HG03575 (cell line): Measurements from ENCODE around the gene SPACDR.
"Not testable (repeated sequence)": the region's sequence is repeated elsewhere in the genome, so short reads cannot be mapped to it uniquely, and the experiment has no call there.

ENCODE experiments used
- ATAC-seq: cut with Tn5 transposase; IDR thresholded peaks from one replicate; pipeline ENCODE4 v1.9.1; 2021; ENCODE audit not compliant: unreplicated experiment, insufficient number of reproducible peaks, low FRiP score; ENCODE audit errors: extremely low read depth

SPACDR gene

GRCh38 chr7:100441641-100442535, 22.2 kb downstream of the SPACDR start:
- ATAC-seq: no peak

- not testable (repeated sequence) for ATAC-seq
Observed at GRCh38 chr7:100439244-100439643, 24.8 kb downstream of the SPACDR start.

- ATAC-seq: not testable (repeated sequence)
Observed at GRCh38 chr7:100438731-100439130, 25.3 kb downstream of the SPACDR start.

GRCh38 chr7:100438172-100438571, 25.9 kb downstream of the SPACDR start:
- ATAC-seq: no peak

DNA sequence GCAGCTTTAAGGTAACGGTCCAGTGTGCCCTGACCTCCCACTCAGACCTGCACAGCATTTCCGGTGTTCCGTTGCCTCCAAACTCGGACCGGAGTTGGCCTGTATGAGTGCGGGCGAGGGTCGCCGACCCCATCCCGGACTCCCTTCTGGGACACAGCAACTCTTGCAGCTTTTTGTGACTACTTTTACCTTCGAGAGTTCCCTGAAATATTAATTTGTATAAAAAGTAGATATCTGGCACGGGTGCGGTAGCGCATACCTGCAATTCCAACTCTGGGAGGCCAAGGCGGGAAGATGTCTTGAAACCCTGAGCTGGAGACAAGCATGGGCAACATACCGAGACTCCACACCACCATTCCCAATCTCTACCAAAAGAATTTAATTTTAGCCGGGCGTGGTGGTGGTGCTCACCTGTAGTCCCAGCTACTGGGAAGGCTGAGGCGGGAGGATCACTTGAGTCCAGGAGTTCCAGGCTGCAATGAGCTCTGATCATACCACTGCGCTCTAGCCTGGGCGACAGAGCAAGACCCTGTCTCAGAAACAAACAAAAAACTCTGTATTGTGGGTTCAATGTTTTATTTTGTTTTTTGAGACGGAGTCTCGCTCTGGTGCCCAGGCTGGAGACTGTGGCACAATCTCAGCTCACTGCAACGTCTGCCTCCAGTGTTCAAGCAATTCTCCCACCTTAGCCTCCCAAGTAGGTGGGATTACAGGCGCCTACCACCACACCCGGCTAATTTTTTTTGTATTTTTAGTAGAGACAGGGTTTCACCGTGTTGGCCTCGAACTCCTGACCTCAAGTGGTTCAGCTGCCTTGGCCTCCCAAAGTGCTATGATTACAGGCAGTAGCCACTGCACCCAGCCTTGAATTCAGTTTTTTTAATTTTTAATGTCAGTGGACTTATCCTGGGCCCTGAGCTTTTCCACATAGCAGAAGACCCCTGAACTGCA, 26.6 kb downstream of the SPACDR start:
- ATAC-seq: no peak

- no peak for ATAC-seq
Observed at GRCh38 chr7:100435401-100436304, 28.4 kb downstream of the SPACDR start.

- no peak for ATAC-seq
Observed at GRCh38 chr7:100434297-100435144, 29.5 kb downstream of the SPACDR start.

- ATAC-seq: no peak
Observed at GRCh38 chr7:100433592-100434296, 30.3 kb downstream of the SPACDR start.

GRCh38 chr7:100433276-100433591, 30.8 kb downstream of the SPACDR start:
- ATAC-seq: no peak

GRCh38 chr7:100432621-100433275, 31.3 kb downstream of the SPACDR start:
- ATAC-seq: no peak

GRCh38 chr7:100432053-100432452, 32.0 kb downstream of the SPACDR start:
- ATAC-seq: no peak

GRCh38 chr7:100431286-100431735, 32.7 kb downstream of the SPACDR start:
- no peak for ATAC-seq

DNA sequence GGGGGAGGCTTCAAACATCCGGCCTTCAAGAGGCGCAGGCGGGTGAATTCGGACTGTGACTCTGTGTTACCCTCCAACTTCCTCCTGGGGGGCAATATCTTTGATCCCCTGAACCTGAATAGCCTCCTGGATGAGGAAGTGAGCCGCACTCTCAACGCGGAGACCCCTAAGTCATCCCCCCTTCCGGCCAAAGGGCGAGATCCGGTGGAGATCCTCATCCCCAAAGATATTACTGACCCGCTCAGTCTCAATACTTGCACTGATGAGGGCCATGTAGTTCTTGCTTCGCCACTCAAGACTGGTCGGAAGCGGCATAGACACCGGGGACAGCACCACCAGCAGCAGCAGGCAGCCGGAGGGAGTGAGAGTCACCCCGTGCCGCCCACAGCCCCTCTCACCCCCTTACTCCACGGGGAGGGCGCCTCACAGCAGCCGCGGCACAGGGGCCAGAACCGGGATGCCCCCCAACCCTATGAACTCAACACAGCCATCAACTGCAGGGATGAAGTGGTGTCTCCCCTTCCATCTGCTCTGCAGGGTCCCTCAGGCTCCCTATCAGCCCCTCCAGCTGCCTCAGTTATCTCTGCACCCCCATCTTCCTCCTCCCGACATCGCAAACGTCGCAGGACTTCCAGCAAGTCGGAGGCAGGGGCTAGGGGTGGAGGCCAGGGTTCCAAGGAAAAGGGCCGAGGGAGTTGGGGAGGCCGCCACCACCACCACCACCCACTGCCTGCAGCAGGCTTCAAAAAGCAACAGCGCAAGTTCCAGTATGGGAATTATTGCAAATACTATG, 33.4 kb downstream of the SPACDR start:
- no peak for ATAC-seq

DNA sequence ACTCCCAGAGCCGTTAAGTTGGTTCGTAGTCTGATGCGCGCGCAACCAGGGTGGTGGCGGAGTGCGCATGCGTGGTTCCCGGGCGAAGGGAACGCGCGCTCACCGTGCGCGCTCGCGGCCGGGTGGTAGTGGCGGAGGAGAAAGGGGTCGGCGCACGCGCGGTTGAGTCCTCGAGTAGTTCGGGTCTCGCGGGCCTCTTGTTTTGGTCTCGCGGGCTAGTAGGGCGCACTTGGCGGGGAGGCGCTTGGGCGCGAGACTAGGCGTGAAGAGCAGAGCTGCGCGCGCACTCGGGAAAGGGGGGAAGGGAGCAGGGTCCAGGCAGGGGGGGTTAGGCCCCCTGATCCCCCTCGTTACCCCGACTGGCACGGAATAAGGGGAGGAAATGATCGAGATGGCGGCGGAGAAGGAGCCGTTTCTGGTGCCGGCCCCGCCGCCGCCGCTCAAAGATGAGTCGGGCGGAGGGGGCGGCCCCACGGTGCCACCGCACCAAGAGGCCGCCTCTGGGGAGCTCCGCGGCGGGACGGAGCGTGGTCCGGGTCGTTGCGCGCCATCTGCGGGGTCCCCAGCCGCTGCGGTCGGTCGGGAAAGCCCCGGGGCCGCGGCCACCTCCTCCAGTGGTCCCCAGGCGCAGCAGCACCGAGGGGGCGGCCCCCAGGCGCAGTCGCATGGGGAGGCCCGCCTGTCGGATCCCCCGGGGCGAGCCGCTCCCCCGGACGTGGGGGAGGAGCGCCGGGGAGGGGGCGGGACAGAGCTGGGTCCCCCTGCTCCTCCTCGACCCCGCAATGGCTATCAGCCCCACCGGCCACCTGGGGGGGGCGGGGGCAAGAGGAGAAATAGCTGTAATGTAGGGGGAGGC, 34.2 kb downstream of the SPACDR start, which contains the start of gene MEPCE:
Gene MEPCE (plus strand): TSS at position 195 of the 856 bp plus-strand sequence. CDS start 188 bp downstream, at position 383.
- ATAC-seq: no peak

DNA sequence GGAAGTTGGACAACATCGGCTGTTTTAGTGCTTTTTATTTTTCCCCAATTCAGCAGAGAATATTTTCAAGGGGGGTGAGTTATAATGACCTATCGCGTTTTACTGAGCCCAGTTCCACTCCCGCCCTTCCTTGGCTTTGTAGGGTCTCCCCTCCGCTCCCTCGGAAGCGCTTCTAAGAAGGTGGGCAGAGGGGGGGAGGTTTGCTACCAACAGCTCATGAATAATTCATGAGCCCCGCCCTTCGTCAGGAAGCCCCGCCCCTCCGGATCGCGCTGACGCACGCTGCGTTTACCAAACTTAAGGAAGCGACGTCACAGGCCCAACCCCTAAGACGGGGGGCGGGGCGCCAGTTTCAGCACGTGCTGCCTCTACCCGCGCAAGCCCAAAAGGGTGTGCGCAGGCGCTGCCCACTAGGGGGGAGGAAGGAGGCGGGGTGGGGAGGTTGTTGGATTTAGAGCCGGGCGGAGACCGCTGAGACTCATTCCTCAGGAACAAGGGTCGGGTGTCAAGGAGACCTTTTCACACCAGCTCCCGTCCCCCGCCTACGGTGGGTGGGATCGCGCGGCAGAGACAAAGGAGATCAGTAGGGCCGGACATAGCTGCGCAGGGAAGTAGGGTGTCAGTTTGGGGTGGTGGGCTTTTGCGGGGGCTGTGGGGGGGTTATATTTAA, 35.0 kb downstream of the SPACDR start:
- ATAC-seq: no peak
